Subcutaneous adipose tissue (tissue), 4 donors: Measurements from ENCODE around the gene HBG2. TPM values are rescaled to one million over a fixed set of nuclear protein-coding genes. Genes with fewer than 3 reads are reported as not detected.

ENCODE experiments used
- CTCF ChIP-seq: fragments of 450-650 bp; IDR thresholded peaks from one replicate; pipeline ENCODE4 v1.5.1; 2016; ENCODE audit warnings: low read depth, mild to moderate bottlenecking, control low read depth, antibody characterized with exemption, moderate library complexity
- total RNA-seq, 4 donors: library from RNA; depleted of rRNA; stranded (reverse); fragments of >200 nt; gene quantifications; one replicate each; pipeline ENCODE4 v1.1.0, GENCODE V29; 2016

Gene HBG2
- total RNA-seq, 4 donors from 2014 or later = not detected

- TF ChIP-seq CTCF = no peak
Measured at GRCh38 chr11:5203366-5203765, 51.2 kb downstream of the HBG2 start.

Other genes with a start within 250 kb of the HBG2 start
- gene OR52J3, start 208.3 kb downstream of the HBG2 start, total RNA-seq = not detected
- gene OR52E2, start 195.2 kb downstream of the HBG2 start, total RNA-seq = not detected
- gene OR52E1, start 185.2 kb downstream of the HBG2 start, total RNA-seq = not detected
- not detected for gene OR52A5, start 116.4 kb downstream of the HBG2 start, total RNA-seq
- not detected for gene OR52A1, start 100.0 kb downstream of the HBG2 start, total RNA-seq
- gene OR51V1, start 54.1 kb downstream of the HBG2 start, total RNA-seq = not detected
- gene HBB, start 27.7 kb downstream of the HBG2 start, total RNA-seq = 100 to 1,000 TPM in 2 of 4 donors, 10 to 100 TPM in 2; 22.2 to 687 (median 94.5) TPM
- gene HBD, start 20.3 kb downstream of the HBG2 start, total RNA-seq = 1 to 10 TPM in 1 of 4 donors, not detected in 3; 4.4 TPM
- gene HBG1, start 4.9 kb downstream of the HBG2 start, total RNA-seq = not detected
- not detected for gene HBE1, start 15.2 kb upstream of the HBG2 start, total RNA-seq
- not detected for gene OR51B4, start 47.2 kb upstream of the HBG2 start, total RNA-seq
- gene OR51B2, start 69.5 kb upstream of the HBG2 start, total RNA-seq = not detected
- gene OR51B5, start 88.7 kb upstream of the HBG2 start, total RNA-seq = under 1 TPM in 2 of 4 donors, not detected in 2; 0.66 to 0.85 TPM
- gene OR51B6, start 96.7 kb upstream of the HBG2 start, total RNA-seq = not detected
- gene OR51M1, start 129.0 kb upstream of the HBG2 start, total RNA-seq = not detected
- gene OR51Q1, start 167.3 kb upstream of the HBG2 start, total RNA-seq = not detected
- 1 to 10 TPM in 1 of 4 donors, not detected in 3; 2.9 TPM for gene OR51I1, start 186.7 kb upstream of the HBG2 start, total RNA-seq
- gene OR51I2, start 194.5 kb upstream of the HBG2 start, total RNA-seq = not detected
- gene OR52D1, start 233.9 kb upstream of the HBG2 start, total RNA-seq = not detected